HuH-7.5 (cell line): Measurements from ENCODE around the gene CLDN9.
"Not testable (repeated sequence)": the region's sequence is repeated elsewhere in the genome, so short reads cannot be mapped to it uniquely, and the experiment has no call there.

Experiments used
- DNase-seq: peaks from one replicate; pipeline ENCODE4 v3.0.0; 2011; ENCODE audit warnings: low spot score

Gene CLDN9

DNA sequence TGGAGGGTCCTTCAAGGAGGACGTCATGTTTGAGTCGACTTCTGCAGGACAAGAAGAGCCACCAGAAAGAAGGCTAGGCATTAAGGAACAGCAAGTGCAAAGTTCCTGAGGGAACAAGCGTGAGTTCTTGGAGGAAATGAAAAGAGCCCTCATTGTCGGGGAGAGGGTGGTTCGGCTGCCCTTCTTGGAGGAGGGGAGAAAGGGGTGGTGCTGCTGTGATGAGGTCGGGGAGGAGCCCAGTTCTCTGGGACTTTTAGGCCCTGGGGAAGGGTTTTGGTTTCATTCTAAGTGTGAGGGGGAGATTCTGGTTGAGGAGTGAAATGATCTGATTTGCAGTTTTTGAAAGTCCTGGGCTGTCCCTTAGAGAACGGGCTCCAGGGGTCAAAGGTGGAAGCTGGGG lies 19.9 kb downstream of the CLDN9 start:
- DNase-seq: no peak

DNA sequence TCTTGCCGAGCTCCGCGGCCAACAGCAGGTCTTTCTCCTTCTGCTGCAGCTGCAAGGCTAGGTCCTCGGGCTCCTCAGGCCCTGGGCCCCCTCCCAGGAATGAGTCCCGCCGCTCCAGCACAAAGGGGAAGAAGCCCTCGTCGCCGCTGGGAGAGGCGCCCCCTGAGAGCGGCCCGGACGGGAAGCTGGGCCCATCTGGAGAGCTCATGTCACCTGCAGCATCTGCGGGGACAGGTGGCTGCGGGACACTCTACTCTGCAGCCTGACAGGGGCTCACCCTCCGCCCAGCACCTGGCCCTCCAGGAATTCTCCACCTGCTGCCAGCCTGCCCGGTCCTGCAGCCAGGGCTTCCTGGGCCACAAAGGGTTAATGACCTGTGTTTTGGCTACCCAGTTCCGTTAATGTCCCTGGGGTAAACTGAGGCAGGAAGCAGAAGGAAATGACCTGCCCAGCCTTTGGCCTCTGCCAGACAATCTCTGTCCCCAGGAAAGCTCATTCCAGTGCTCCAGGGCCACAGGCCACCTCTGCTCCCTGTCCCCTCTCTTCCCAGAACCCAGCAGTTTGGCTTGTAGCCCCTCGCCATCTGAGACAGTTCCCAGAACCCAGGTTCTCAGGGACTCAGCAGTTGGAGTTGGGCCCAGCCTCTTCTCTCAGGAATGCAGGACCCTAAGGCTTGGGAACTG lies 22.7 kb downstream of the CLDN9 start:
- DNase-seq: no peak

DNA sequence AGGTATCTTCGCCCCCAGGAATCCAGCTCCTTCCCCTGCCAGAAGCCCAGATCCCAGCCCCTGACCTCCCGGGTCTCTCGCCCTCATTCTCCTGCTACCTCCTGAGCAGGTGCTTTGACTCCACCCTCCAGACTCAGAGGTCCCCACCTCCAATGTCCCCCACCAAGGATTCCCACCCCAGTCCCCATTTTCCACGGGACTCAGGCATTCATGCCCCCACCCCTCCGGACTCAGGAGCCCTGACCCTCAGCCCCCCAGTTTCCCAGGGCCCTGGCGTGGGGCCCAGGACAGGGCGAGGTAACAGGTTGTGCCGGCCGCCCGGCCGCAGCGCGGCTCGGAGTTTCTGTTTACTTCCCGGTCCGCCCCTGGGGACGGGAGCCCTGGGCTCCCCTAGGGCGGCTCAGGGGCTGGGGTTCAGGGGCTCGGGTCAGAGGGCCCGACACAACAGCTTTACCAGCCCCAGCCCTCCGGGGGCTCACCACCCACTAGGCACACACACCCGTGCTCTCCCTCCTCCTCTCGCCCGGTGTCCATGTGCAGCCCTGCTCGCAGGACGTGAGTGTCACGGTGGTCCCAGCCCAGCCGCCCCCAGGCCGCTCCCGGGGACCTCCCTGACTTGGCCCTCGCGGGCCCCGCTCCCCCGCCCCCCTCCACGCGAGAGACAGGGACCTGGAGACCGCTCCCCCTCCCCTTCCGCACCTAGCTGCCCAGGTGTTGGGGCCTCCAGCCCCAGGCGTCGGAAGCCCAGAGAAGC lies 23.4 kb downstream of the CLDN9 start:
- DNase-seq: no peak

DNA sequence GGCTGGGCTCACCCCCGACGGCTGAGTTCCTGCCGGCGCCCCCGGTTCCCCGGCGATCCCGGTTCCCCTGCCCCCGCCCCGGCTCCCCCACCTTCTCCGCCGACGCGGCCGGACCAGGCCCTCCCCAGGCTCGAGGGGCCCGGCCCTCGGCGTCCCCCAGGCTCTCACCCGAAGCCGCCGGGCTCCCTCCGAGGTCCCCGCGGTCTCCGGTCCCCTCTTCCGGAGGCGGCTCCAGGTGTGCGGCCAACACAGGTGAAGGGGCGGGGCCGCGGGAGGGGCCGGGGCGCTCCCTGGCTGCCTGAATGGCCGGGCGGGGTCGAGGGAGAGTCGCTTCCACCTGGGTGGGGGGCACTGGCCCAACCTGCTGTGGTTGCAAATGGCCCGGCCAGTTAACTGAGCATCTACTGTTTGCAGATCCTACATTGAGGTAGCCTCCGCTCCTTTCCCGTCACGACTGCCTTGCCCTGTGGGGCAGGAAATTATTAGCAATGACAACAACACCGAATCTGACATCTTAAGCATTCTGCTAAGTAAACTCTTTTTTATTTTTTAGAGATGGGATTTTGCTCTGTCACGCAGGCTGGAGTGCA lies 24.1 kb downstream of the CLDN9 start, which contains the start of gene BICDL2:
BICDL2 (minus strand) TSS at position 219 of the 590 bp plus-strand sequence. CDS start 1,448 bp downstream, outside the sequence.
- DNase-seq: no peak

DNA sequence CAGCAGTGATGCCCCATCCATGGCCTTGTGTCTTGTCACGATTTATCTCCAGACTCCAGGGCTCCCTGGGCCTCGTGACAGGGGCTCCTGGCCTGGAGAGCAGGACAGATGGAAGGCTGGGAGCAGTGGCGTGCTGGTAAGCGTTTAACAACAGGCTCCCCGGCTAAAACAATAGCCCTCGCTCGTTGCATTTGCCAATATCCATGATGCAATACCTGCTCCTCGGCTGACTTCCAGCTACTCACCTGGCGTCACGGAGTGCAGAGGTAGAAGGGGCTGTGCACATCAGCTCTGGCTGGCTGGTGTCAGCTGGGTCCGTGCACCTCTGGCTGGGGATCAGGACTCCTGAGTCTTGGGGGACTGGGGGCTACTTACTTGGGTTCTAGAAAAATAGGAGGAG lies 25.5 kb downstream of the CLDN9 start:
- no peak for DNase-seq

DNA sequence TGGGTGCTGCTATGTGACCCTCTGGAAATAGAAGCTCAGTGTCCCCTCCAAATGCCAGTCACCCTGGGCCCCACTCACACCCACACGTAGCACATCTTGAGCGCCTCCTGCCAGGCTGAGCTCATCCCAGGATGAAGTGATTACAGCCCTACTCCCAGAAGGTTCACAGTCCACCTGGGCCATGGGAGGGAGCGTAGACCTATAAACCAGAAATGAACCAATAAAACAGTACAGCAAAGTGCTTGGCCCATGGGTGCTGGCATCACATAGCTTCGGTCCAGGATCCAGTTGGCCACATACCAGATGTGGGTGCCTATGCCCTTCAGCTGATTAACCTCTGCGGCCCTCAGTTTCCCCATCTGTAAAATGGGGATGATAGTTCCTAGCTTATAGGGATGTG lies 26.2 kb downstream of the CLDN9 start:
- no peak for DNase-seq

DNA sequence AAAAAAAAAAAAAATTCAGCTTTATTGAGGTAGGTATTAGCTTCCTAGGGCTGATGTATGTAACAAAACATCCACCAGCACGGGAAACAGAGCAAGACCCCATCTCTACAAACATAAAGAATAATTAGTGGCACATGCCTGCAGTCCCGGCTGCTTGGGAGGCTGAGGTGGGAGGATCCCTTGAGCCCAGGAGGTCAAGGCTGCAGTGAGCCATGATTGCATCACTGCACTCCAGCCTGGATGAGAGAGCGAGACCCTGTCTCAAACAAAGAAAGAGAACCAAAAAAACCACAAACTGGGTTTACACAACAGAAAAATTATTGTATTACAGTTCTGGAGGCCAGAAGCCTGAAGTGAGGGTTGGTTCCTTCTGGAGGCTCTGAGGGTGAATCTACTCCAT lies 29.7 kb downstream of the CLDN9 start:
- no peak for DNase-seq

DNA sequence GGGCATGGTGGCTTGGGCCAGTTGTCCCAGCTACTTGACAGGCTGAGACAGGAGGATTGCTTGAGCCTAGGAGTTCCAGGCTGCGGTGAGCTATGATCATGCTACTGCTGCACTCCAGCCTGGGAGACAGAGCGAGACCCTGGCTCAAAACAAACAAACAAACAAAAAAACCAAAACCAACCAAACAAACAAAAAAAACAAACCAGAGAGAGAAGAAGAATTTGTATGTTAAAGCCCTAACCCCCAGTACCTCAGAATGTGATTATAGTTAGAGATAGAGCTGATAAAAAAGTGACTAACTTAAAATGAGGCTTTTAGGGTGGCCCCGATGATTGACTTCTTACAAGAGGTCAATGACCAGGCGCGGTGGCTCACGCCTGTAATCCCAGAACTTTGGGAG lies 32.0 kb downstream of the CLDN9 start:
- no peak for DNase-seq

DNA sequence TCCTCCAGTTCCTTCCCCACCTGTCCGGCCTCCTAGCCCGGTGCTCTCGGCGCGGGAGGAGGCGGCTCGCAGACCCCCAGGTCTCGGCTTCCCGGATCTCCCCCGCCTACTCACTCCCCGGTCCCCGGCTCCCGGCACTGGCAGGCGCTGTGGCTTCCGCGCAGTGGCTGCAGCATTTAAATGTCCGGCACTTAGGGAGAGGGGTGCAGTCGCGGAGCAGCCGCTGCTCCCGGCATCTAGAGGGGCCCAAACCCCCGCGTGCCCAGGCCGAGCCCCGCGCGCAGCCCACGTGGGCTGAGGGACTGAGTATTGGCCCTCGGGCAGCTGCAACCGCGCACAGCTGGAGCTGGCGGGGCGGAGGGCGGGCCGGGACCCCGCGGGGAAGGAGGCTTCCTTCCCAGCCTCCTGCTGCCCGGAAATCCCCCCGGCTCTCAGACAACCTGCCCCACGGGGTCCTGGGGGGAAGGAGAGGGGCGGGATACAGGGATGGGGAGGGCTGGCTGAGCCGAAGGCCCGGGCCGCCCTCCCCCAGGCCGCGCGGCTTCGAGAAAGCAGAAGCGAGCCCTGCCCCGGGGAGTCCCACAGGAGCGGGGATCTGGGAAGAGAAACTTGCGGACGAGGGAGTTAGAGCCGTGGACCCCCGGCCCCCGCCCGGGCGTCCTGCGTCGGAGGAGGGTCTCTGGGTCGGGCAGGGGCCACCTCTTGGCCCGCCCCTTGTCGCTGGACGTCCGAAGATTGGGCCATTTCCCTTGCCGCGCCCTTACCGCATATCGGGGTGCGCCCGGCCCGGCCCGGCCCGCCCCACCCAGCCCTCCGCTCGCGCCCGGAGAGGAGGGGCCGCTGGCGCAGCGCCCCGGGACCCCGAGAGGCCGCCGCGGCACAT lies 33.3 kb downstream of the CLDN9 start, which contains the start of gene MMP25:
MMP25 (plus strand) TSS at position 804 of the 883 bp plus-strand sequence. CDS start 357 bp downstream, outside the sequence.
- peak; percentile 71 for DNase-seq

DNA sequence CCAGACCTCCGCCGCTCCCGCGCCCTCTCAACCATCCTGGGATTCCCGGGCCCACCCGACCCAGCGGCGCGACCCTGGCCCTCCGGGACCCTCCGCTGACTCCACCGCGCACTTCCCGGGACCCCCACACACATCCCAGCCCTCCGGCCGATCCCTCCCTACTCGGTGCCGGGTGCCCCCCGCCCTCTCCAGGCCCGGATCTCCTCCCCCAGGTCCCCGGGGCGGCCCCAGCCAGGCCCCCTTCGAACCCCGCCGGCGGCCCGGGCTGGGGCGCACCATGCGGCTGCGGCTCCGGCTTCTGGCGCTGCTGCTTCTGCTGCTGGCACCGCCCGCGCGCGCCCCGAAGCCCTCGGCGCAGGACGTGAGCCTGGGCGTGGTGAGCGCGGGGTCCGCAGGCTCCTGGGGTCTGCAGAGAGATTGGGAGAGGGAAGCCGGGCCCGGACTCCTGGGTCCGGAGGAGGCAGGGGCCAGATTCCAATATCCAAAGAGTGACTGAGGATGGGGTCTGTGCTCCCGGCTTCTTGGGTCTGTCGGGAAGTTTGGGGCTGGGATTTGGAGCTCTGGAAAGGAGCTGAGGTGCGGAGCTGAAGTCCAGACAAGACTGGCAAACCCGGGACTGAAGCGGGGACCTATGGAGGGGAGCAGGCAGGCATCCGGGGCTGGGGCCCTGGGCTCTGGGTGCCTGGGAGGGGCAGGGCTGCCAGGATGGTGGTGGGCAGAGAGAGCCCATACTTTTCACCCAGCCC lies 34.1 kb downstream of the CLDN9 start:
- DNase-seq: no peak

DNA sequence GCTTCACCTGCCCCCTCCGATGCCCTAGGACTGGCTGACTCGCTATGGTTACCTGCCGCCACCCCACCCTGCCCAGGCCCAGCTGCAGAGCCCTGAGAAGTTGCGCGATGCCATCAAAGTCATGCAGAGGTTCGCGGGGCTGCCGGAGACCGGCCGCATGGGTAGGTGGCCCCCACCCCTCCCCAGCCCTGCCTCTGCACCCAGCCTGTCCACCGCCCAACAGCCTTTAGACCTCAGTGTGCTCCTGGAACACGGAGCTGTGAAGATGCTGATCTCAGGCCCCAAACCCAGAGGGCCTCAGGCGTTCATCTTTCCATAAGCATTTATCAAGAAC lies 34.6 kb downstream of the CLDN9 start:
- DNase-seq: no peak

DNA sequence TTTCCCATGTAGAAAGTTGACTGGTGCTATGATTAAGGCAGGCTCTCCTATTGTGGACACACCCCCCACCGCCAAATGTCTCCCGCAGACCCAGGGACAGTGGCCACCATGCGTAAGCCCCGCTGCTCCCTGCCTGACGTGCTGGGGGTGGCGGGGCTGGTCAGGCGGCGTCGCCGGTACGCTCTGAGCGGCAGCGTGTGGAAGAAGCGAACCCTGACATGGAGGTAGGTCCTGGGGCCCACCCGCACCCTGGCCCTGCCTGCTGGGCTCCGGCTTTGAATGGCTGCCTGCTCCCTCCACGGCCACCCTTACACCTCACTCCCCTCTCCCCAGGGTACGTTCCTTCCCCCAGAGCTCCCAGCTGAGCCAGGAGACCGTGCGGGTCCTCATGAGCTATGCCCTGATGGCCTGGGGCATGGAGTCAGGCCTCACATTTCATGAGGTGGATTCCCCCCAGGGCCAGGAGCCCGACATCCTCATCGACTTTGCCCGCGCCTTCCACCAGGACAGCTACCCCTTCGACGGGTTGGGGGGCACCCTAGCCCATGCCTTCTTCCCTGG lies 37.3 kb downstream of the CLDN9 start:
- DNase-seq: no peak

DNA sequence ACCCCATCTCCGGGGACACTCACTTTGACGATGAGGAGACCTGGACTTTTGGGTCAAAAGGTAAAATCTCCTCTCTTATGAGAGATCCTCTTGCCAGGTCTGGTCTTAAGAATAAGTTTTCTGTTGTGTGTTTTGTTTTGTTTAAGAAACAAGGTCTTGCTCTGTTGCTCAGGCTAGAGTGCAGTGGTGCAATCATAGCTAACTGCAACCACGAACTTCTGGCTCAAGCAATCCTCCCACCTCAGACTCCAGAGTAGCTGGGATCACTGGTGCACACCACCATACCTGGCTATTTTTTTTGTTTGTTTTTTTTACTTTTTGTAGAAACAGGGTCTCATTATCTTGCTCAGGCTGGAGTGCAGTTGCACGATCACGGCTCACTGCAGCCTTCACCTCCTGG lies 37.8 kb downstream of the CLDN9 start:
- DNase-seq: no peak

DNA sequence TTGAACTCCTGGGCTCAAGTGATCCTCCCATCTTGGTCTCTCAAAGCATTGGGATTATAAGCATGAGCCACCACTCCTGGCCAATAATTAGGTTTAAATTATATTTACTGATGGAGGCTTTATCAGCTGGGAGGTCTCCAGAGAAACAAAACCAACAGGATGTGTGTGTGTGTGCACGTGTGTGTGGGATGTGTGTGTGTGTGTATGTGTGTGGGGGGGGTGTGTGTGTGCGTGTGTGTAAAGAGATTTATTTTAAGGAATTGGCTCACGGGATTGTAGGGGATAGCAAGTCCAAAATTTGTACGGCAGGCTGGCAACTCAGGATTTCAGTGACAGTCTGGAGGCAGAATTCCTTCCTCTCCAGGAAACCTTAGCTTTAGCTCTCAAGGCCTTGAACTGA lies 38.3 kb downstream of the CLDN9 start:
- DNase-seq: no peak

DNA sequence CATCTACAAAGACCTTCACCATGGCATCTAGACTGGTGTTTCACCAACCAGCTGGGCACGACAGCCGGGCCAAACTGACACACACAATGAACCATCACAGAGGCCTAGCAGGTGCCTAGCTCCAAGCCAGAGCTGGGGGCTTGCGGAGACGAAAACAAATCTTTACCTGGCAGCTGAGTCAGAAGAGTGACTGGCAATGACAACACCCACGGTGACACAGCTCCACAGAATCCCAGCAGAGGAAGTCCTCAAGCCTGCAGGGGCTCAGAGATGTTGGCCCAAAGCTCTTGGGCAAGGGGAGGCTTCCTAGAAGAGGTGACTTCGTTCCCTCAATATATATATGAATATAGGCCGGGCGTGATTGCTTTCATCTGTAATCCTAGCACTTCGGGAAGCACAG lies 38.8 kb downstream of the CLDN9 start:
- DNase-seq: no peak

DNA sequence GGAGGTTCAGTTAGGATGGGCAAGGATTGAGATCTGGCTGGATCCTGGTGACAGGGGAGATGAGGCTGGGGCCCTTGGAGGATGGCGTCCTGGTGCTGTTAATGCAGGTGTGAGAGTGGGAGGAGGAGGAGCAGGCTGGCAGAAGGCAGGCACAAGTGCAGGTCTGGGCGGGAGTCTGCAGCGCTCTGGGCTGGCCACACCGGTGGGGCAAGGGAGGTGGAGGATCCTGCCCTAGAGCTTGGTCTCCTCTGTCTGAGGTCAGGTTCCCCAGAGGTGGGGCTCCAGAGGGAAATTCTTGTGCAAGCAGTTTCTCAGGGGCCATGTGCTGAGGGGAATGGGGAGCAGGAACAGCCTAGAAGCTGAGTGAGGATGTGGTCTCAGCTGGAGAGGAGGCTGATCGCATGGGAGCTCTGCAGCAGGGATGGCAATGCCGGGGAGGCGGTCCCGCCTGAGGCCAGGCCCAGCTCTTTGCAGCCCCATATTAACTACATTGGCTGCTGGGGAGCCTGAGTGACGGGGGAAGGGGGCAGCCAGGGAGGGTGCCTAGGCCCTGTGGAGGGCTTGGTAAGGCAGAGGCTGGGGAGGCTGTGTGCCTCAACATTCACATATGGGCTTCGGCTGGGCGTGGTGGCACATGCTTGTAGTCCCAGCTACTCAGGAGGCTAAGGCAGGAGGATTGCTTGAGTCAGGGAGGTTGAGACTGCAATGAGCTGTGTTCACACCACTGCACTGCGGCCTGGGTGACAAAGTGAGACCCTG lies 40.0 kb downstream of the CLDN9 start:
- not testable (repeated sequence) for DNase-seq

DNA sequence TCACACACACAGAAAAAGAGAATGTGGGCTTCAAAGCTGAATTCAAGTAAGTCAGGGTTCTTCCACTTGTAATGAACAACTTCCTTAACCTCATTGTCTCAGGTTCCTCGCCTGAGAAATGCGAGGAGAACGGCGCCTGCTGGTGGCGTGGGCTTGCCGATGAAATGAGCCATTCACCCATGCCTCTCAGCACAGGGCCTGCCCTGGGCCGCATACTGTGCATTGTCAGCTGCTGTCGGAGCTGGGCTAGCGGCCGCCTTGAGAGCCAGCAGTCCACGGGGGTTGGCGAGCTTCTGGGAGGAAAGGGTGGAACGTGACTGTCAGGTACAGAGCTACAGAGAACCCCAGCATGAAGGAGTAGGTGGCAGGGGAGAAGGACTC lies 40.6 kb downstream of the CLDN9 start:
- DNase-seq: not testable (repeated sequence)

DNA sequence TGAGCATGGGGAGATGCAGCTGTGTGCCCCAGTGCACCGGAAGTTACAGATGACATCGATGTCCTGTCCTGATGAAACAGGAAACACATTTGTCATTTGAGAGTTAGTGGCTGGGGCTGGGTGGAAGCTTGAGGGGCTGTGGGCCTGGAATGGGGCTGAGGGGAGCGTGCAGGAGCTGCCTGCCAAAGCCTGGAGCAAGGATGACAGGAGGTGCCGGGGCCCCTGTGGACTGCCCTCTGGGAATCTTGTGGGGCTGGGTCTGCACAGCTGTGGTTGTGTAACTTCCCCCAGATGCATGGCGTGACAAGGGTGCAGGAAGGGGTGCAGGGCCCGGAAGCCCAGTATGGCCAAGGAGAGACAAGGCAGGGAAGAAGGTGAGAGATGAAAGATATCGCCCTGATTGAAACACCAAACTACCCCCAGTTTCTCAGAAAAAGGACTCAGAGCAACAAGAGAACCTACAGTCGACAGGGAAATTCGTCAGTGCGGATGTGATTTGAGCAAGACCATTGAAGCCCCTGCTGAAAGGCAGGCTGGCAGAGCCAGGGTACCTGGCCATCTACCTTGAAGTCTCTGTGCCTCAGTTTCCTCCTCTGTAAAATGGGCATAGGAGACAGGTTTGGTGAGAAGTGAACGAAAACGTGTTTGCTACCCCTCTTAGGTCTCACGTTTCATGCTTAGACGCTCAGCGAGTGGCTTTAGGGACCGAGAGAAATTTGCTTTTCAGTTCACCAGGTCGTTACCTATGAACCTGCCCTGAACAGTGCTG lies 42.4 kb downstream of the CLDN9 start:
- DNase-seq: no peak

DNA sequence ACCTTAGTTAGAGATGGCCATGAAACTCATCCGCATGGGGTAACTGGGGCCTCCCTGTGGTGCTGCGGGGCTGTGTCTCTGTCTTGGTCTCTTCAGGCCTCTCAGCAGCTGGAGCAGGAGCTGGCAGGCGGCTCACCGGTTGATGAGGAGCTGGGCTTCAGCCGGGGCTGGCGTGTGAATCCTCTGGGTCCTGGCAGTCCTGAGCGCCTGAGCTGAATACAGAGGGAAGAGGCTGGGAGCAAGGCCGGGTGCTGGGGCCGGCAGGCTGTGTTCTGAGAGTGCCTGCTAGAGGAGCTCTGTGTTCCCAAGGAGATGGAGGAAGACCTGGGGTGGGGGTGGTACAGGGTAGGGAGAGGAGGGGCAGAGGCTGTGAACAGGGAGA lies 43.0 kb downstream of the CLDN9 start:
- not testable (repeated sequence) for DNase-seq
